ENCODE results near the gene PDE4D.

The PDE4D gene

GRCh38 chr5:59272809-59273427 is 620.6 kb downstream of the PDE4D start:
- no peak for TF ChIP-seq CTCF (conservative IDR thresholded peaks at IDR 0.05; ENCODE audit: low read length)
- DNase-seq (ENCODE audit: low read depth) = no peak
- H3K4me3 ChIP-seq (ENCODE audit: low read length) = no peak overlapping the region

- no peak for DNase-seq (ENCODE audit: low read depth)
- no peak overlapping the region for H3K4me3 ChIP-seq (ENCODE audit: low read length)
- no peak for TF ChIP-seq CTCF (conservative IDR thresholded peaks at IDR 0.05; ENCODE audit: low read length)
Measured at GRCh38 chr5:59268756-59269415, 624.6 kb downstream of the PDE4D start.

- no peak for DNase-seq (ENCODE audit: low read depth)
- no peak for TF ChIP-seq CTCF (conservative IDR thresholded peaks at IDR 0.05; ENCODE audit: low read length)
- H3K4me3 ChIP-seq (ENCODE audit: low read length) = no peak overlapping the region
Measured at GRCh38 chr5:59267033-59267432, 626.5 kb downstream of the PDE4D start.

- no peak for DNase-seq (ENCODE audit: low read depth)
- no peak overlapping the region for H3K4me3 ChIP-seq (ENCODE audit: low read length)
- TF ChIP-seq CTCF (conservative IDR thresholded peaks at IDR 0.05; ENCODE audit: low read length) = no peak
Measured at GRCh38 chr5:59266410-59266809, 627.1 kb downstream of the PDE4D start.

GRCh38 chr5:59264639-59265245 is 628.8 kb downstream of the PDE4D start:
- DNase-seq (ENCODE audit: low read depth) = no peak
- no peak for TF ChIP-seq CTCF (conservative IDR thresholded peaks at IDR 0.05; ENCODE audit: low read length)
- no peak overlapping the region for H3K4me3 ChIP-seq (ENCODE audit: low read length)

GRCh38 chr5:59264013-59264412 is 629.5 kb downstream of the PDE4D start:
- no peak overlapping the region for H3K4me3 ChIP-seq (ENCODE audit: low read length)
- TF ChIP-seq CTCF (conservative IDR thresholded peaks at IDR 0.05; ENCODE audit: low read length) = no peak
- no peak for DNase-seq (ENCODE audit: low read depth)

- TF ChIP-seq CTCF (conservative IDR thresholded peaks at IDR 0.05; ENCODE audit: low read length) = no peak
- DNase-seq (ENCODE audit: low read depth) = no peak
- no peak overlapping the region for H3K4me3 ChIP-seq (ENCODE audit: low read length)
Measured at GRCh38 chr5:59261969-59262368, 631.6 kb downstream of the PDE4D start.

All from AG10803 (cell line).